Measurements from ENCODE around the gene ABR. TPM values are rescaled to one million over a fixed set of nuclear protein-coding genes. Genes with fewer than 3 reads are reported as not detected.
"Not testable (repeated sequence)": the region's sequence is repeated elsewhere in the genome, so short reads cannot be mapped to it uniquely, and the experiment has no call there.

ABR gene
- total and polyA plus RNA-seq, 2 of the 8 experiments (the other 6 are each of a cell fraction or from before 2014, with no cell fraction given): 44.8 to 47.2 TPM

DNA sequence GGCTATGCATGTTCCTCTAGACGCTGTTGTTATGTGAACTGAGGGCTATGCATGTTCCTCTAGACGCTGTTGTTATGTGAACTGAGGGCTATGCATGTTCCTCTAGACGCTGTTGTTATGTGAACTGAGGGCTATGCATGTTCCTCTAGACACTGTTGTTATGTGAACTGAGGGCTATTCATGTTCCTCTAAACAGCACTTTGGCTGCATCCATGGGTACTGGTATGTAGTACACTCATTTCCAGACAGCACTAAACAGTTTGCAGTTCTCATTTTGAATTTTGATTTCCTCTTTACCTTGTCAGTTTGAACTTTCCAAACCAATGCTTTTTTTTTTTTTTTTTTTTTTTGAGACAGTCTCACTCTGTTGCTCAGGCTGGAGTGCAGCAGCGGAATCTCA lies 114.4 kb downstream of the ABR start:
- H3K27ac ChIP-seq (ENCODE audit: low read depth, low read length); H4K91ac ChIP-seq (replicated peaks; ENCODE audit: insufficient read length, low read length); H3K4me2 ChIP-seq (ENCODE audit: insufficient read depth in 1 of 2, low read depth in 2 of 2, low read length in 2 of 2); H3K79me1 ChIP-seq (ENCODE audit: low read depth, low read length); FAIRE-seq; H4K20me1 ChIP-seq (replicated peaks in 1 of 2; ENCODE audit: control insufficient read depth in 1 of 2, insufficient read depth in 2 of 2, low read length in 2 of 2); H2AK5ac ChIP-seq (ENCODE audit: low read depth, low read length); H4K5ac ChIP-seq (ENCODE audit: insufficient read length, low read depth, low read length); H3K56ac ChIP-seq (replicated peaks; ENCODE audit: insufficient read length, low read depth, low read length); H3K14ac ChIP-seq (ENCODE audit: insufficient read length); H3K79me2 ChIP-seq (ENCODE audit: control insufficient read depth in 1 of 2, insufficient read depth in 2 of 2, low read length in 2 of 2); H4K8ac ChIP-seq (ENCODE audit: extremely low read depth, insufficient read depth, low read length); H2BK12ac ChIP-seq (ENCODE audit: low read depth, low read length); H3K23ac ChIP-seq (ENCODE audit: insufficient read length); DNase-seq (ENCODE audit: low read depth in 1 of 2, low spot score in 2 of 2); H3K4me1 ChIP-seq (replicated peaks in 1 of 4; ENCODE audit: control insufficient read depth in 3 of 4, insufficient read depth in 4 of 4, low read length in 3 of 4); H3K4me3 ChIP-seq (ENCODE audit: extremely low read depth in 1 of 4, insufficient read depth in 2 of 4, low read depth in 3 of 4, low read length in 4 of 4); H2BK120ac ChIP-seq (replicated peaks; ENCODE audit: low read depth, low read length); H3K9ac ChIP-seq (replicated peaks in 1 of 4; ENCODE audit: extremely low read depth in 1 of 4, low read depth in 3 of 4, low read length in 3 of 4); H3K36me3 ChIP-seq (ENCODE audit: control insufficient read depth in 2 of 4, insufficient read depth in 4 of 4, low read length in 3 of 4); H2BK5ac ChIP-seq (ENCODE audit: low read depth, low read length); H2BK20ac ChIP-seq (ENCODE audit: low read length); H2BK15ac ChIP-seq (ENCODE audit: low read length); H3K18ac ChIP-seq (ENCODE audit: extremely low read depth, low read length); H2AFZ ChIP-seq (ENCODE audit: low read length); H3K4ac ChIP-seq (replicated peaks; ENCODE audit: insufficient read length, low read depth, low read length); H3K27me3 ChIP-seq (replicated peaks in 1 of 4; ENCODE audit: control insufficient read depth in 3 of 4, extremely low read depth in 1 of 4, insufficient read depth in 3 of 4, low read length in 3 of 4); H3K23me2 ChIP-seq (ENCODE audit: low read depth, low read length); POLR2A ChIA-PET (ENCODE audit: partially characterized antibody); H3K9me3 ChIP-seq (ENCODE audit: insufficient read depth in 2 of 2, low read depth in 1 of 2, low read length in 1 of 2): not testable (repeated sequence)
- CTCF ChIA-PET (ENCODE audit: partially characterized antibody): interaction anchor here (1.7 kb wide), 1 partner anchor 9 kb away, joined by 12 read pairs; no protein-coding TSS in a partner anchor
- 0% methylated on average over 1 of the region's 4 CpGs; no CpG with 5 or more reads in 1 of the 2 experiments for WGBS, 2 experiments (ENCODE audit: extremely low coverage in 1 of 2, insufficient coverage in 1 of 2, insufficient read length in 1 of 2, insufficient replicate concordance in 2 of 2, low coverage in 1 of 2, low lambda C conversion rate in 2 of 2, missing lambda C conversion rate in 1 of 2)
